SU-DHL-6 (cell line): ENCODE results near the gene ALOX5.

ENCODE experiments used
- H2AFZ ChIP-seq: fragments of 200-600 bp; sonication (generic); 2 replicates; pipeline ENCODE4 v1.6.1; 2014; ENCODE audit warnings: low read depth, mild to moderate bottlenecking, moderate library complexity, mixed read lengths, antibody characterized with exemption, low read length; ENCODE audit not compliant: severe bottlenecking
- H3F3A ChIP-seq: fragments of 200-600 bp; shearing (Covaris generic); 2 replicates; pipeline ENCODE4 v1.6.0; 2016; ENCODE audit warnings: antibody characterized with exemption, mild to moderate bottlenecking; ENCODE audit not compliant: insufficient read depth
- H3K27ac ChIP-seq: fragments of 200-600 bp; sonication (generic); 2 replicates; pipeline ENCODE4 v1.5.1; 2016; ENCODE audit warnings: low read depth, mild to moderate bottlenecking, low read length, moderate library complexity, mixed read lengths
- H3K27me3 ChIP-seq: fragments of 200-600 bp; sonication (generic), shearing (Covaris generic); 2 replicates; pipeline ENCODE4 v1.6.0; 2014; ENCODE audit warnings: mild to moderate bottlenecking, low read length
- H3K36me3 ChIP-seq: fragments of 200-600 bp; sonication (generic); 2 replicates; pipeline ENCODE4 v1.6.1; 2014; ENCODE audit warnings: mild to moderate bottlenecking, low read length, mixed read lengths
- H3K4me2 ChIP-seq: fragments of 300-600, 200-600 bp; shearing (Covaris generic), sonication (generic); 2 replicates; pipeline ENCODE4 v1.6.0; 2014; ENCODE audit warnings: low read length, low read depth, mild to moderate bottlenecking; ENCODE audit not compliant: poor library complexity, severe bottlenecking
- H3K4me3 ChIP-seq: fragments of 200-600 bp; sonication (generic); 2 replicates; pipeline ENCODE4 v1.5.1; 2014; ENCODE audit warnings: antibody characterized with exemption, low read length, mild to moderate bottlenecking, mixed read lengths; ENCODE audit not compliant: insufficient read depth, poor library complexity, severe bottlenecking
- H3K79me2 ChIP-seq: fragments of 200-600 bp; sonication (generic); 2 replicates; pipeline ENCODE4 v1.6.1; 2014; ENCODE audit warnings: mild to moderate bottlenecking, low read length, moderate library complexity; ENCODE audit not compliant: insufficient read depth
- H3K9ac ChIP-seq: fragments of 200-600 bp; sonication (generic); 2 replicates; pipeline ENCODE4 v1.7.0; 2014; ENCODE audit warnings: mild to moderate bottlenecking, low read length
- H3K9me2 ChIP-seq: fragments of 200-600 bp; sonication (generic); replicated peaks from 2 replicates; pipeline ENCODE4 v1.6.1; 2014; ENCODE audit warnings: low read length; ENCODE audit not compliant: insufficient read depth
- H3K9me3 ChIP-seq: fragments of 200-600 bp; sonication (generic); 2 replicates; pipeline ENCODE4 v1.6.1; 2014; ENCODE audit warnings: low read length, mixed read lengths; ENCODE audit not compliant: insufficient read depth
- H4K20me1 ChIP-seq: fragments of 200-600 bp; sonication (generic); 2 replicates; pipeline ENCODE4 v1.6.1; 2014; ENCODE audit warnings: low read depth, mild to moderate bottlenecking, antibody characterized with exemption, low read length, moderate library complexity, mixed read lengths
- CTCF ChIP-seq: fragments of 200-600 bp; sonication (generic); IDR thresholded peaks from one replicate; pipeline ENCODE4 v1.5.1; 2017; ENCODE audit warnings: antibody characterized with exemption, mild to moderate bottlenecking, low read length, moderate library complexity; ENCODE audit not compliant: insufficient read depth, poor library complexity, severe bottlenecking
- EZH2phosphoT487 ChIP-seq: fragments of 200-600 bp; sonication (generic), shearing (Covaris generic); conservative IDR thresholded peaks from 2 replicates; pipeline ENCODE4 v1.6.1; 2018; ENCODE audit warnings: mild to moderate bottlenecking, antibody characterized with exemption, low read length, moderate library complexity, mixed read lengths

Gene ALOX5

GRCh38 chr10:45466784-45467183, 92.8 kb downstream of the ALOX5 start:
- H3K27ac ChIP-seq, result no peak overlapping the region
- H3K4me3 ChIP-seq, result no peak overlapping the region
- no peaks in the 10 kb centered on the region for H3K9me3 ChIP-seq
- no peak overlapping the region for H3K9ac ChIP-seq
- H4K20me1 ChIP-seq, result no peaks in the 10 kb centered on the region
- no peak overlapping the region for H2AFZ ChIP-seq
- no peak for TF ChIP-seq CTCF
- no peak for TF ChIP-seq EZH2phosphoT487
- H3K27me3 ChIP-seq, result no peaks in the 10 kb centered on the region
- peaks cover 5% of the 10 kb centered on the region for H3F3A ChIP-seq
- no peak overlapping the region for H3K4me2 ChIP-seq
- H3K79me2 ChIP-seq, result no peaks in the 10 kb centered on the region
- H3K36me3 ChIP-seq, result no peaks in the 10 kb centered on the region
- H3K9me2 ChIP-seq, result no peaks in the 10 kb centered on the region

GRCh38 chr10:45468079-45468478, 94.1 kb downstream of the ALOX5 start:
- no peaks in the 10 kb centered on the region for H4K20me1 ChIP-seq
- H3K79me2 ChIP-seq, result no peaks in the 10 kb centered on the region
- TF ChIP-seq CTCF (no peak), EZH2phosphoT487 (no peak)
- H3K4me3 ChIP-seq, result no peak overlapping the region
- H3F3A ChIP-seq, result no peaks in the 10 kb centered on the region; the same call in 1 of the 2 replicates
- no peak overlapping the region for H3K27ac ChIP-seq
- no peaks in the 10 kb centered on the region for H3K27me3 ChIP-seq
- no peak overlapping the region for H3K4me2 ChIP-seq
- no peaks in the 10 kb centered on the region for H3K36me3 ChIP-seq
- no peaks in the 10 kb centered on the region for H3K9me3 ChIP-seq
- H2AFZ ChIP-seq, result no peak overlapping the region
- H3K9ac ChIP-seq, result no peak overlapping the region
- H3K9me2 ChIP-seq, result no peaks in the 10 kb centered on the region

- Histone ChIP-seq H3K4me2 (no peak overlapping the region), H3K27me3 (no peaks in the 10 kb centered on the region), H3F3A (no peaks in the 10 kb centered on the region), H3K27ac (no peak overlapping the region), H3K9me2 (no peaks in the 10 kb centered on the region), H3K79me2 (no peaks in the 10 kb centered on the region), H3K4me3 (no peak overlapping the region), H3K9me3 (no peaks in the 10 kb centered on the region), H2AFZ (no peak overlapping the region), H3K36me3 (no peaks in the 10 kb centered on the region), H3K9ac (no peak overlapping the region), H4K20me1 (no peaks in the 10 kb centered on the region)
- TF ChIP-seq CTCF, result no peak
- TF ChIP-seq EZH2phosphoT487, result no peak
Measured at GRCh38 chr10:45470098-45471012, 96.3 kb downstream of the ALOX5 start.
